Neural cell (in vitro differentiated cells): ENCODE results near the gene KIAA0513. TPM values are rescaled to one million over a fixed set of nuclear protein-coding genes. Genes with fewer than 3 reads are reported as not detected.

Experiments used
- H2AFZ ChIP-seq: fragments of 200-600, 300-800 bp; sonication (generic), shearing (Covaris generic); 2 replicates; pipeline ENCODE4 v1.6.0; 2014; ENCODE audit warnings: low read depth, mild to moderate bottlenecking, antibody characterized with exemption, low read length, moderate library complexity
- H3F3A ChIP-seq: fragments of 200-600 bp; shearing (Covaris generic); 2 replicates; pipeline ENCODE4 v1.6.1; 2016; ENCODE audit warnings: mild to moderate bottlenecking, moderate library complexity, mixed read lengths, antibody characterized with exemption, low read length; ENCODE audit not compliant: insufficient read depth, poor library complexity, severe bottlenecking
- H3K27ac ChIP-seq: fragments of 200-600, 300-800 bp; sonication (generic), shearing (Covaris generic); 2 replicates; pipeline ENCODE4 v1.5.1; 2014; ENCODE audit warnings: mild to moderate bottlenecking, low read length, moderate library complexity
- H3K27me3 ChIP-seq: fragments of 300-800, 200-600 bp; sonication (generic), shearing (Covaris generic); 2 replicates; pipeline ENCODE4 v1.6.0; 2014; ENCODE audit warnings: mild to moderate bottlenecking, low read depth, low read length, moderate library complexity; ENCODE audit not compliant: insufficient read depth
- H3K36me3 ChIP-seq: fragments of 300-800, 200-600 bp; sonication (generic), shearing (Covaris generic); 2 replicates; pipeline ENCODE4 v1.5.1; 2014; ENCODE audit warnings: mild to moderate bottlenecking, antibody characterized with exemption, low read length, moderate library complexity; ENCODE audit not compliant: insufficient read depth
- H3K4me2 ChIP-seq: fragments of 300-800, 200-600 bp; sonication (generic), shearing (Covaris generic); 2 replicates; pipeline ENCODE4 v1.6.0; 2014; ENCODE audit warnings: mild to moderate bottlenecking, low read length
- H3K4me3 ChIP-seq: fragments of 300-800, 200-600 bp; sonication (generic), shearing (Covaris generic); 2 replicates; pipeline ENCODE4 v1.5.1; 2014; ENCODE audit warnings: mild to moderate bottlenecking, low read length, moderate library complexity
- H3K79me2 ChIP-seq: fragments of 200-600 bp; shearing (Covaris generic); replicated peaks from 2 replicates; pipeline ENCODE4 v1.6.0; 2014; ENCODE audit warnings: mild to moderate bottlenecking, low read length, moderate library complexity; ENCODE audit not compliant: insufficient read depth
- H3K9ac ChIP-seq: fragments of 300-800, 200-600 bp; sonication (generic), shearing (Covaris generic); 2 replicates; pipeline ENCODE4 v1.6.1; 2016; ENCODE audit warnings: mild to moderate bottlenecking, low read length, mixed read lengths
- H3K9me2 ChIP-seq: fragments of 200-600 bp; shearing (Covaris generic); 2 replicates; pipeline ENCODE4 v1.6.1; 2016; ENCODE audit warnings: mild to moderate bottlenecking, low read length, mixed read lengths; ENCODE audit not compliant: insufficient read depth
- H3K9me3 ChIP-seq: fragments of 200-600, 300-800 bp; sonication (generic), shearing (Covaris generic); 2 replicates; pipeline ENCODE4 v1.6.1; 2016; ENCODE audit warnings: mild to moderate bottlenecking, mixed run types, low read length, moderate library complexity, mixed read lengths
- H4K20me1 ChIP-seq: fragments of 200-600 bp; shearing (Covaris generic); 2 replicates; pipeline ENCODE4 v1.6.1; 2016; ENCODE audit warnings: mild to moderate bottlenecking, mixed run types; ENCODE audit not compliant: insufficient read depth
- EP300 ChIP-seq: fragments of 450-650 bp; conservative IDR thresholded peaks from 2 replicates; pipeline ENCODE4 v1.6.1; 2014; ENCODE audit warnings: antibody characterized with exemption, mild to moderate bottlenecking, moderate library complexity; ENCODE audit not compliant: poor library complexity, severe bottlenecking
- EZH2 ChIP-seq: fragments of 200-600, 300-800 bp; shearing (Covaris generic), sonication (generic); IDR thresholded peaks from 2 replicates; pipeline ENCODE4 v1.6.1; 2014; ENCODE audit warnings: antibody characterized with exemption, low read length, borderline replicate concordance, mild to moderate bottlenecking; ENCODE audit not compliant: insufficient read depth, poor library complexity, severe bottlenecking
- MXI1 ChIP-seq: fragments of 450-650 bp; conservative IDR thresholded peaks from 2 replicates; pipeline ENCODE4 v1.6.1; 2014; ENCODE audit warnings: antibody characterized with exemption, mild to moderate bottlenecking; ENCODE audit not compliant: poor library complexity, severe bottlenecking
- POLR2AphosphoS5 ChIP-seq: IDR thresholded peaks from 2 replicates; pipeline ENCODE4 v1.6.1; 2012
- RAD21 ChIP-seq: fragments of 450-650 bp; conservative IDR thresholded peaks from 2 replicates; pipeline ENCODE4 v1.6.1; 2014; ENCODE audit warnings: antibody characterized with exemption, mild to moderate bottlenecking, moderate library complexity
- SMC3 ChIP-seq: fragments of 450-650 bp; conservative IDR thresholded peaks from 2 replicates; pipeline ENCODE4 v1.6.1; 2014; ENCODE audit warnings: antibody characterized with exemption, mild to moderate bottlenecking, moderate library complexity; ENCODE audit not compliant: poor library complexity
- TAF1 ChIP-seq: IDR thresholded peaks from 2 replicates; pipeline ENCODE4 v1.6.1; 2012; ENCODE audit warnings: low read depth
- polyA plus RNA-seq: library from polyadenylated mRNA; depleted of rRNA; stranded (reverse); fragments of >200 nt; gene quantifications from 2 replicates; pipeline ENCODE4 v1.2.3, GENCODE V29; 2014
- TF ChIP-seq, protein P1 (sequence below): IDR thresholded peaks from 2 replicates; pipeline ENCODE4 v1.6.1; 2012; ENCODE audit warnings: borderline replicate concordance
- TF ChIP-seq, protein P2 (sequence below): fragments of 450-650 bp; IDR thresholded peaks from 2 replicates; pipeline ENCODE4 v1.5.1; 2014; ENCODE audit warnings: antibody characterized with exemption, mild to moderate bottlenecking, moderate library complexity; ENCODE audit not compliant: poor library complexity, severe bottlenecking

Gene KIAA0513
- polyA plus RNA-seq, 1 donor from 2014 or later, result 18.9 TPM

DNA sequence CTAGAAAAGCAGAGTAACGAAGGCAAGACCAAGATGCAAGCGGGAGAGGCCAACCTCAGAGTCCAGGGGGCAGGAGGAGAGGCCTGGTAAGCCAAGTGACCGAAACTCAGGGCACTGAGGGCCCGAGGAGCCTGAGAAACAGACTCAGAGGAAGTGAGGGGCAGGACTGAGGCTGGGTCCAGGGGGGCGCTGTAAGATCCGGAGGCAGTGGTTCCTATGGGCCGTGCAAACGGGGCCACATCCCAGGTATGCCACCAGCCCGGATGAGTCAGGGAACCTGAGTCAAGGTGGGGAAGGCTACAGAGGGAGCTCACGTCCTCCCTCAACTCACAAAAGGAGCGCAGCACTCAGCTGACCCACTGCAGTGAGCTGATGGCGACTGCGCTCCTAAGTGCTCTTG lies 24.5 kb upstream of the KIAA0513 start:
- Histone ChIP-seq H3K4me2 (no peak overlapping the region), H3K4me3 (no peak overlapping the region), H4K20me1 (no peaks in the 10 kb centered on the region), H3K79me2 (peaks cover 25% of the 10 kb centered on the region), H3K9ac (no peak overlapping the region), H3K36me3 (no peaks in the 10 kb centered on the region), H3F3A (no peaks in the 10 kb centered on the region), H3K27me3 (no peaks in the 10 kb centered on the region), H3K9me2 (no peaks in the 10 kb centered on the region), H2AFZ (no peak overlapping the region), H3K9me3 (no peaks in the 10 kb centered on the region), H3K27ac (no peak overlapping the region)
- TF ChIP-seq, protein P1, sequence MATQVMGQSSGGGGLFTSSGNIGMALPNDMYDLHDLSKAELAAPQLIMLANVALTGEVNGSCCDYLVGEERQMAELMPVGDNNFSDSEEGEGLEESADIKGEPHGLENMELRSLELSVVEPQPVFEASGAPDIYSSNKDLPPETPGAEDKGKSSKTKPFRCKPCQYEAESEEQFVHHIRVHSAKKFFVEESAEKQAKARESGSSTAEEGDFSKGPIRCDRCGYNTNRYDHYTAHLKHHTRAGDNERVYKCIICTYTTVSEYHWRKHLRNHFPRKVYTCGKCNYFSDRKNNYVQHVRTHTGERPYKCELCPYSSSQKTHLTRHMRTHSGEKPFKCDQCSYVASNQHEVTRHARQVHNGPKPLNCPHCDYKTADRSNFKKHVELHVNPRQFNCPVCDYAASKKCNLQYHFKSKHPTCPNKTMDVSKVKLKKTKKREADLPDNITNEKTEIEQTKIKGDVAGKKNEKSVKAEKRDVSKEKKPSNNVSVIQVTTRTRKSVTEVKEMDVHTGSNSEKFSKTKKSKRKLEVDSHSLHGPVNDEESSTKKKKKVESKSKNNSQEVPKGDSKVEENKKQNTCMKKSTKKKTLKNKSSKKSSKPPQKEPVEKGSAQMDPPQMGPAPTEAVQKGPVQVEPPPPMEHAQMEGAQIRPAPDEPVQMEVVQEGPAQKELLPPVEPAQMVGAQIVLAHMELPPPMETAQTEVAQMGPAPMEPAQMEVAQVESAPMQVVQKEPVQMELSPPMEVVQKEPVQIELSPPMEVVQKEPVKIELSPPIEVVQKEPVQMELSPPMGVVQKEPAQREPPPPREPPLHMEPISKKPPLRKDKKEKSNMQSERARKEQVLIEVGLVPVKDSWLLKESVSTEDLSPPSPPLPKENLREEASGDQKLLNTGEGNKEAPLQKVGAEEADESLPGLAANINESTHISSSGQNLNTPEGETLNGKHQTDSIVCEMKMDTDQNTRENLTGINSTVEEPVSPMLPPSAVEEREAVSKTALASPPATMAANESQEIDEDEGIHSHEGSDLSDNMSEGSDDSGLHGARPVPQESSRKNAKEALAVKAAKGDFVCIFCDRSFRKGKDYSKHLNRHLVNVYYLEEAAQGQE, result no peak
- no peak for TF ChIP-seq POLR2AphosphoS5
- TF ChIP-seq, protein P2, sequence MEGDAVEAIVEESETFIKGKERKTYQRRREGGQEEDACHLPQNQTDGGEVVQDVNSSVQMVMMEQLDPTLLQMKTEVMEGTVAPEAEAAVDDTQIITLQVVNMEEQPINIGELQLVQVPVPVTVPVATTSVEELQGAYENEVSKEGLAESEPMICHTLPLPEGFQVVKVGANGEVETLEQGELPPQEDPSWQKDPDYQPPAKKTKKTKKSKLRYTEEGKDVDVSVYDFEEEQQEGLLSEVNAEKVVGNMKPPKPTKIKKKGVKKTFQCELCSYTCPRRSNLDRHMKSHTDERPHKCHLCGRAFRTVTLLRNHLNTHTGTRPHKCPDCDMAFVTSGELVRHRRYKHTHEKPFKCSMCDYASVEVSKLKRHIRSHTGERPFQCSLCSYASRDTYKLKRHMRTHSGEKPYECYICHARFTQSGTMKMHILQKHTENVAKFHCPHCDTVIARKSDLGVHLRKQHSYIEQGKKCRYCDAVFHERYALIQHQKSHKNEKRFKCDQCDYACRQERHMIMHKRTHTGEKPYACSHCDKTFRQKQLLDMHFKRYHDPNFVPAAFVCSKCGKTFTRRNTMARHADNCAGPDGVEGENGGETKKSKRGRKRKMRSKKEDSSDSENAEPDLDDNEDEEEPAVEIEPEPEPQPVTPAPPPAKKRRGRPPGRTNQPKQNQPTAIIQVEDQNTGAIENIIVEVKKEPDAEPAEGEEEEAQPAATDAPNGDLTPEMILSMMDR, result no peak
- TF ChIP-seq EP300, result no peak
- no peak for TF ChIP-seq MXI1
- TF ChIP-seq SMC3, result no peak
- TF ChIP-seq EZH2, result no peak
- no peak for TF ChIP-seq TAF1

DNA sequence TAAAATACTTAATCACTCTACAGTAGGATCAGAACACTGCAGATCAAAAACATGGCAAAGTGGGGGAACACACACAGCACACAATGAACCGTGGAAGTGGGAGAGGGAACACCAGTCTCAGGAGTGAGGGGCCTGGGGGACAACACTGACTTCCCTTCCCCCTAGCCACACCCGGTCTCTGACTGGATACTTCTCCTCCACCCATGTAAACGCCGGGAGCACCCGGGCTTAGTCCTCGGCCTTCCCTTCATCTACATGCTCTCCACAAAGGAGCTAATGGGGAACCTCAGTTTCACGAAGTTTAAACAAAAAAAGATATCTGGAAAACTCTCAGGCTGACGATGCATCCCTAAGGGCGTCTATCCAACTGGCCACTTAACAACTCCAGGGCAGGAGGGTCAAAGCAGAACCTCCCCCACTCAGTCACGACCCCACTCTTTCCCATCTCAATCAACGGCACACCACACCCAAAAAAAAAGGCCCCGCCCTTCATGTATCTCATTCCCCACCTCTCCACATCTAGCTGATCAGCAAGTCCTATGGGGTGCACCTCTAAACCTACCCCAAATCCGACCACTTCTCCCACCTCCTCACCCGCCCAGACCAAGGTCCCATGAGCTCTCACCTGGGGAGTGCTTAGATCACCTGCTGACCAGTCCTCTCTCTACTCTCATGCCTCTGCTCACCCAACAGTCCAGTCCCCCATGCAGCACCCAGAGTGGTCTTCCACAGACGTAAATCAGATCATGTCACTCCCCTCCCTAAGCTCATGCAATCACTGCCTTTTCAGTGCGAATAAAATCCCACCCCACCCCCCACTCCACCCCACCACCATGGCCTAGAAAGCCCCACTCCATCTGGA lies 23.6 kb upstream of the KIAA0513 start:
- no peaks in the 10 kb centered on the region for H3K9me2 ChIP-seq
- no peaks in the 10 kb centered on the region for H3F3A ChIP-seq
- peaks cover 32% of the 10 kb centered on the region for H3K79me2 ChIP-seq
- H3K36me3 ChIP-seq, result no peaks in the 10 kb centered on the region
- no peaks in the 10 kb centered on the region for H3K27me3 ChIP-seq
- no peak for TF ChIP-seq MXI1
- no peak for TF ChIP-seq TAF1
- TF ChIP-seq SMC3, result no peak
- no peak for TF ChIP-seq RAD21
- TF ChIP-seq, protein P2, result no peak
- TF ChIP-seq, protein P1, result no peak
- no peak for TF ChIP-seq EZH2
- TF ChIP-seq POLR2AphosphoS5, result no peak
- TF ChIP-seq EP300, result no peak
- H3K4me2 ChIP-seq, result no peak overlapping the region
- H2AFZ ChIP-seq, result no peak overlapping the region
- no peaks in the 10 kb centered on the region for H3K9me3 ChIP-seq
- H3K27ac ChIP-seq, result no peak overlapping the region
- no peak overlapping the region for H3K4me3 ChIP-seq
- H4K20me1 ChIP-seq, result no peaks in the 10 kb centered on the region
- H3K9ac ChIP-seq, result no peak overlapping the region
